Forelimb muscle (tissue), 1 donor: Measurements from ENCODE around the gene PRPS1L1. TPM values are rescaled to one million over a fixed set of nuclear protein-coding genes. Genes with fewer than 3 reads are reported as not detected.

Source experiments
- polyA plus RNA-seq: library from polyadenylated mRNA; unstranded; fragments of 120-200 nt; gene quantifications from one replicate; pipeline ENCODE4 v1.2.1, GENCODE V29; 2013; ENCODE audit not compliant: insufficient read length

PRPS1L1 gene
- polyA plus RNA-seq, 1 donor = not detected

Other genes with a start within 250 kb of the PRPS1L1 start
- 19.0 TPM for gene SNX13, start 87.4 kb downstream of the PRPS1L1 start, polyA plus RNA-seq